PC-3 (cell line): ENCODE measurements around the gene TFEB. TPM values are rescaled to one million over a fixed set of nuclear protein-coding genes. Genes with fewer than 3 reads are reported as not detected.
A peak's percentile ranks its signal among the peaks of the same experiment; 100 is the strongest.

ENCODE experiments used
- ATAC-seq: fragments of 200-7000 bp; cut with Tn5 transposase; 2 replicates; pipeline ENCODE4 v1.9.1; 2020; ENCODE audit warnings: mild to moderate bottlenecking, moderate library complexity
- BruUV-seq: library from RNA; stranded (reverse); fragments of 400-500 nt; replicated peaks from 2 replicates; lab custom pipeline; 2021; lab: Mats Ljungman, UMichigan
- CTCF ChIA-PET: fragments of 300-600 bp; sonication (Branson Sonifier 250); formaldehyde crosslinking; loops from one replicate; lab custom pipeline; 2022; ENCODE audit warnings: antibody characterized with exemption; lab: Charles Lee
- POLR2A ChIA-PET: fragments of 300-600 bp; sonication (Branson Sonifier 250); formaldehyde crosslinking; loops from one replicate; lab custom pipeline; 2022; ENCODE audit warnings: antibody characterized with exemption; ENCODE audit not compliant: unreplicated experiment; lab: Charles Lee
- DNase-seq: peaks from one replicate; pipeline ENCODE4 v3.0.0-alpha.2; 2015
- H2AFZ ChIP-seq: fragments of 300-600 bp; sonication (generic); 2 replicates; pipeline ENCODE4 v1.6.0; 2016; ENCODE audit warnings: antibody characterized with exemption, low read length
- H3F3A ChIP-seq: fragments of 300-600 bp; sonication (generic); one replicate; pipeline ENCODE4 v1.6.0; 2017; ENCODE audit warnings: antibody characterized with exemption, low read length, control low read depth, mild to moderate bottlenecking; ENCODE audit not compliant: unreplicated experiment
- H3K27ac ChIP-seq: fragments of 300-600 bp; sonication (generic); 2 replicates; pipeline ENCODE4 v1.5.1; 2016; ENCODE audit warnings: mild to moderate bottlenecking, low read length
- H3K27me3 ChIP-seq: fragments of 300-600 bp; sonication (generic); 2 replicates; pipeline ENCODE4 v1.6.1; 2016; ENCODE audit warnings: low read length, mixed read lengths
- H3K36me3 ChIP-seq: fragments of 300-600 bp; sonication (generic); 2 replicates; pipeline ENCODE4 v1.6.1; 2016; ENCODE audit warnings: low read depth, mixed run types, low read length, mixed read lengths
- H3K4me1 ChIP-seq: fragments of 300-600 bp; sonication (generic); 2 replicates; pipeline ENCODE4 v1.5.1; 2016; ENCODE audit warnings: low read length; ENCODE audit not compliant: insufficient read depth
- H3K4me2 ChIP-seq: fragments of 300-600 bp; sonication (generic); 2 replicates; pipeline ENCODE4 v1.6.0; 2016; ENCODE audit warnings: low read length
- H3K4me3 ChIP-seq: fragments of 300-600 bp; sonication (generic); 2 replicates; pipeline ENCODE4 v1.5.1; 2016; ENCODE audit warnings: mild to moderate bottlenecking, low read length, mixed read lengths
- H3K79me2 ChIP-seq: fragments of 300-600 bp; sonication (generic); 2 replicates; pipeline ENCODE4 v1.6.1; 2017; ENCODE audit warnings: low read length, mixed read lengths
- H3K9ac ChIP-seq: fragments of 300-600 bp; sonication (generic); 2 replicates; pipeline ENCODE4 v1.6.0; 2016; ENCODE audit warnings: mild to moderate bottlenecking, low read length
- H3K9me2 ChIP-seq: fragments of 300-600 bp; sonication (generic); replicated peaks from 2 replicates; pipeline ENCODE4 v1.6.1; 2016; ENCODE audit warnings: mixed run types, low read length, mixed read lengths
- H3K9me3 ChIP-seq: fragments of 300-600 bp; sonication (generic); 2 replicates; pipeline ENCODE4 v1.6.1; 2016; ENCODE audit warnings: low read length, mixed read lengths
- H4K20me1 ChIP-seq: fragments of 300-600 bp; sonication (generic); 2 replicates; pipeline ENCODE4 v1.6.1; 2016; ENCODE audit warnings: low read length, mixed read lengths
- CTCF ChIP-seq: fragments of 300-600 bp; sonication (generic); conservative IDR thresholded peaks from 2 replicates; pipeline ENCODE4 v1.5.1; 2017; ENCODE audit warnings: antibody characterized with exemption, low read depth, mild to moderate bottlenecking, low read length
- EZH2 ChIP-seq: fragments of 300-600 bp; sonication (generic); IDR thresholded peaks from one replicate; pipeline ENCODE4 v1.6.1; 2017; ENCODE audit warnings: antibody characterized with exemption, mild to moderate bottlenecking, low read length; ENCODE audit not compliant: unreplicated experiment
- EZH2phosphoT487 ChIP-seq: fragments of 300-600 bp; sonication (generic); IDR thresholded peaks from 2 replicates; pipeline ENCODE4 v1.6.1; 2018; ENCODE audit warnings: mild to moderate bottlenecking, antibody characterized with exemption, low read length, borderline replicate concordance
- intact Hi-C: fragments of 100-400 bp; cut with micrococcal nuclease; formaldehyde crosslinking; loops from 2 replicates; pipeline ENCODE4 v1.9.0; 2023
- total RNA-seq: library from RNA; depleted of rRNA; stranded (reverse); fragments of >200 nt; gene quantifications from 2 replicates; pipeline ENCODE4 v1.2.3, GENCODE V29; 2014

Gene TFEB
- total RNA-seq, 1 experiment from 2014 or later, result 4.2 TPM

- ATAC-seq, result peak; percentile 20; the same call in 1 of the 2 replicates
- no peak overlapping the region for H2AFZ ChIP-seq
- CTCF ChIA-PET, result no interaction called here
- H3K9ac ChIP-seq, result no peak overlapping the region
- no peaks in the 10 kb centered on the region for H3F3A ChIP-seq
- H3K9me2 ChIP-seq, result no peaks in the 10 kb centered on the region
- no peaks in the 10 kb centered on the region for H3K9me3 ChIP-seq
- TF ChIP-seq CTCF (no peak), EZH2phosphoT487 (no peak), EZH2 (no peak)
- H4K20me1 ChIP-seq, result no peaks in the 10 kb centered on the region
- no peak overlapping the region for H3K27ac ChIP-seq
- H3K27me3 ChIP-seq, result no peaks in the 10 kb centered on the region
- intact Hi-C loops, result no loop called here
- DNase-seq, result no peak
- H3K4me3 ChIP-seq, result no peak overlapping the region
- H3K4me2 ChIP-seq, result no peak overlapping the region
- H3K36me3 ChIP-seq, result no peaks in the 10 kb centered on the region; the same call in 1 of the 2 replicates
- POLR2A ChIA-PET, result no interaction called here
- H3K79me2 ChIP-seq, result peaks cover 5% of the 10 kb centered on the region
- H3K4me1 ChIP-seq, result peaks cover 7% of the 10 kb centered on the region; the same call in 1 of the 2 replicates
- BruUV-seq, result no TSS peak
Observed at GRCh38 chr6:41642960-41643898, 92.2 kb downstream of the TFEB start.

- H3K9me3 ChIP-seq, result no peaks in the 10 kb centered on the region
- intact Hi-C loops, result no loop called here
- H3K9ac ChIP-seq, result no peak overlapping the region
- TF ChIP-seq EZH2phosphoT487 (no peak), CTCF (no peak), EZH2 (no peak)
- H3K4me1 ChIP-seq, result peaks cover 7% of the 10 kb centered on the region; the same call in 1 of the 2 replicates
- no TSS peak for BruUV-seq
- H3K4me3 ChIP-seq, result no peak overlapping the region
- peaks cover 14% of the 10 kb centered on the region for H3K79me2 ChIP-seq
- H2AFZ ChIP-seq, result no peak overlapping the region
- CTCF ChIA-PET, result no interaction called here
- no peaks in the 10 kb centered on the region for H4K20me1 ChIP-seq
- no peaks in the 10 kb centered on the region for H3K36me3 ChIP-seq
- H3K9me2 ChIP-seq, result no peaks in the 10 kb centered on the region
- no peak overlapping the region for H3K4me2 ChIP-seq
- DNase-seq (no peak), ATAC-seq (no peak)
- H3K27me3 ChIP-seq, result no peaks in the 10 kb centered on the region
- H3F3A ChIP-seq, result no peaks in the 10 kb centered on the region
- no peak overlapping the region for H3K27ac ChIP-seq
- POLR2A ChIA-PET, result no interaction called here
Observed at GRCh38 chr6:41642090-41642959, 93.1 kb downstream of the TFEB start.
